Ovary (tissue), 3 donors: Measurements from ENCODE around the gene ZNF738.

Experiments
- CTCF ChIP-seq, 3 donors: fragments of 450-650 bp in 2 of 3; fragments of 200-600 bp in 1 of 3; IDR thresholded peaks; one replicate each; pipeline versions ENCODE4 v1.5.1 to v1.8.0; 2016 to 2022; ENCODE audit warnings: antibody characterized with exemption in 3 of 3, mild to moderate bottlenecking in 1 of 3
- POLR2A ChIP-seq: fragments of 450-650 bp; IDR thresholded peaks from one replicate; pipeline ENCODE4 v1.6.1; 2017; ENCODE audit warnings: antibody characterized with exemption, mild to moderate bottlenecking, moderate library complexity
- donor health status: DM: no; HTN: no; CAD: no.

DNA sequence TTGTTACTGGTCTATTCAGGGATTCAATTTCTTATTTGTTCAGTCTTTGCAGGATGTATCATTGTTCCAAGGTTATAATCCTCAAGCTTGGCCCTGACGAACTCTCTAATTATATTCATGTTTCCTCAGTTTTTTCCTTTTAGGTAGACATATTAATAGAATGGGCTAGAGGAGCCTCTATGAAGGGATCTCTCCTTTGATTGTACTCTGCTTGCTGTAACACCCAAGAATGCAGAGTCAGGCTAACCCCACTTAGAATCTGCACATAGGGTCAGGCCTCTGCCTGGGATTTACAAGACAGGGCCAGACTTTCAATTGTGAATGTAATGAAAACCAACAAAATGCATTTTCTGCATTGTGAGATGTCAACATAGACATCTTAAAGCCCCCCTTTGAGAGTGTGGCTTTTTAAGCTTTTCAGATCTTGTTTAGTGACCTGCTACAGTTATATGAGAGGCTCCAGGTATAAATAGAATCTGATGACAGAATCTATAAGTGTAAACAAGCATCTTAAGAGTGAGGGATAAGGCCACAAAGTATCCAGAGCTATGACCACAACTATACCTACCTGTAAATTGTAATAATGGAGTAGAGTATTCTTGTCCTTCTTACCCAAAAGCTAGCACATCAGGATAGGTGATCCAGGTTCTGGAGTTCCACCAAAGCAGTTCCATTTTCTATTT, 43.6 kb downstream of the ZNF738 start:
- no peak for TF ChIP-seq CTCF (IDR thresholded peaks at IDR 0.05)
- no peak for TF ChIP-seq POLR2A
